ENCODE measurements around the gene LCN2.

DNA sequence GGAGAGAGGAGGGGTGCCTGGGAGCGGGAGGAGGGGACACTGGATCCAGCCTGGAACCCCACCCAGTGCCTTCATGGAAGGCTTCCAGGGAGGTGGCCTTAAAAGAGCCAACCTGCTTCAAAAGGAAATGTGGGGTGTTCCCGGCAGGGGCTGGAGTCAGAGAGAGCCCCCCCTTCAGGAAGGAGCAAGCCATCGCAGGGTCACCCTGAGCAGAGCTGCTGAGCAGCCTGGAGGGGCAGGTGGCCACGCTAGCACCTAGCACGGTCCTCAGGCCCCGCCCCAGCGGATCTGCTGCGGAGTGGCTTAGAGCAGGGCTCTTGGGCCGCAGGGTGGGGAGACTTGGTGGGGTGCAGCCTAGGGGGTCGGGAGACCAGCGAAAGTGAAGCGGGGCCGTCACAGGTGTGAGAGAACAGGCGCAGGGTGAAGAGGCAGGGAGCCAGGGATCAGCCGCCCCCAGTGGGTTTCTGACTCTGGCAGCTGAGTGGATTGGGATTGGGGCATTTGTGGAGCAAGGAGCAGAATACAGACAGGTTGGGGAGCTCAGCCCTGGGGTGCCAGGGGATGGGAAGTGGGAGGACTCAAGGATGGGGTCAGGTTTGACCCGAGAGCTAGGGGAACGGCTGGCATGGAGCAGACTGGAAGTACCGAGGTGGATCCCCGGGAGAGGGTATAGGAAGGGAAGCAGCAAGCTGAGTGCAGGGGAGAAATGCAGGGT lies 1.5 kb downstream of the LCN2 start:
- TF ChIP-seq, protein P1, sequence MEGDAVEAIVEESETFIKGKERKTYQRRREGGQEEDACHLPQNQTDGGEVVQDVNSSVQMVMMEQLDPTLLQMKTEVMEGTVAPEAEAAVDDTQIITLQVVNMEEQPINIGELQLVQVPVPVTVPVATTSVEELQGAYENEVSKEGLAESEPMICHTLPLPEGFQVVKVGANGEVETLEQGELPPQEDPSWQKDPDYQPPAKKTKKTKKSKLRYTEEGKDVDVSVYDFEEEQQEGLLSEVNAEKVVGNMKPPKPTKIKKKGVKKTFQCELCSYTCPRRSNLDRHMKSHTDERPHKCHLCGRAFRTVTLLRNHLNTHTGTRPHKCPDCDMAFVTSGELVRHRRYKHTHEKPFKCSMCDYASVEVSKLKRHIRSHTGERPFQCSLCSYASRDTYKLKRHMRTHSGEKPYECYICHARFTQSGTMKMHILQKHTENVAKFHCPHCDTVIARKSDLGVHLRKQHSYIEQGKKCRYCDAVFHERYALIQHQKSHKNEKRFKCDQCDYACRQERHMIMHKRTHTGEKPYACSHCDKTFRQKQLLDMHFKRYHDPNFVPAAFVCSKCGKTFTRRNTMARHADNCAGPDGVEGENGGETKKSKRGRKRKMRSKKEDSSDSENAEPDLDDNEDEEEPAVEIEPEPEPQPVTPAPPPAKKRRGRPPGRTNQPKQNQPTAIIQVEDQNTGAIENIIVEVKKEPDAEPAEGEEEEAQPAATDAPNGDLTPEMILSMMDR (IDR thresholded peaks at IDR 0.05) = peak in 1 of 6 experiments; percentile 12
- no peak for TF ChIP-seq POLR2A (IDR thresholded peaks at IDR 0.05)

Measured in adrenal gland (tissue), 5 donors.